A673 (cell line): Measurements from ENCODE around the gene BEND6. TPM values are rescaled to one million over a fixed set of nuclear protein-coding genes. Genes with fewer than 3 reads are reported as not detected.

Experiments used
- BruUV-seq: library from RNA; stranded (reverse); fragments of 400-500 nt; replicated peaks from 2 replicates; lab custom pipeline; 2021; lab: Mats Ljungman, UMichigan
- CTCF ChIA-PET: fragments of 300-600 bp; sonication (Branson Sonifier 250); formaldehyde crosslinking; loops from one replicate; lab custom pipeline; 2022; ENCODE audit warnings: antibody characterized with exemption; lab: Charles Lee
- POLR2A ChIA-PET: fragments of 300-600 bp; sonication (Branson Sonifier 250); formaldehyde crosslinking; loops from one replicate; lab custom pipeline; 2022; ENCODE audit warnings: antibody characterized with exemption; ENCODE audit not compliant: low non-redundant PET; lab: Charles Lee
- DNase-seq: peaks from one replicate; pipeline ENCODE4 v3.0.0-alpha.2; 2015; ENCODE audit warnings: low spot score
- H3K27ac ChIP-seq: fragments of 200-600 bp; sonication (generic); 2 replicates; pipeline ENCODE4 v1.5.1; 2016; ENCODE audit warnings: mixed run types, low read depth, mild to moderate bottlenecking, mixed read lengths, antibody characterized with exemption, low read length; ENCODE audit not compliant: poor library complexity, severe bottlenecking
- H3K27me3 ChIP-seq: fragments of 200-600 bp; sonication (generic); replicated peaks from 2 replicates; pipeline ENCODE4 v1.6.1; 2017; ENCODE audit warnings: mixed run types, low read depth, mild to moderate bottlenecking, mixed read lengths, antibody characterized with exemption, low read length; ENCODE audit not compliant: insufficient read depth, poor library complexity
- H3K36me3 ChIP-seq: fragments of 200-600 bp; sonication (generic); 2 replicates; pipeline ENCODE4 v1.6.1; 2016; ENCODE audit warnings: mixed run types, mild to moderate bottlenecking, mixed read lengths, antibody characterized with exemption, low read length; ENCODE audit not compliant: insufficient read depth, poor library complexity, severe bottlenecking
- H3K4me1 ChIP-seq: fragments of 200-600 bp; sonication (generic); 2 replicates; pipeline ENCODE4 v1.6.1; 2017; ENCODE audit warnings: mixed run types, mild to moderate bottlenecking, mixed read lengths, antibody characterized with exemption, low read length; ENCODE audit not compliant: insufficient read depth, poor library complexity, severe bottlenecking
- H3K4me3 ChIP-seq: fragments of 200-600 bp; sonication (generic); 2 replicates; pipeline ENCODE4 v1.5.1; 2016; ENCODE audit warnings: low read depth, mixed run types, mild to moderate bottlenecking, mixed read lengths, low read length; ENCODE audit not compliant: poor library complexity, severe bottlenecking
- H3K9me3 ChIP-seq: fragments of 200-600 bp; sonication (generic); 2 replicates; pipeline ENCODE4 v1.6.1; 2016; ENCODE audit warnings: mixed run types, low read depth, mild to moderate bottlenecking, mixed read lengths, antibody characterized with exemption, low read length; ENCODE audit not compliant: poor library complexity, severe bottlenecking
- EZH2 ChIP-seq: fragments of 200-600 bp; sonication (generic); IDR thresholded peaks from 2 replicates; pipeline ENCODE4 v1.6.1; 2017; ENCODE audit warnings: borderline replicate concordance, low read depth, mild to moderate bottlenecking, mixed read lengths, antibody characterized with exemption, low read length; ENCODE audit not compliant: poor library complexity, severe bottlenecking
- intact Hi-C: fragments of 100-400 bp; cut with micrococcal nuclease; formaldehyde crosslinking; loops from one replicate; pipeline ENCODE4 v1.10.0; 2022; ENCODE audit not compliant: unreplicated experiment
- total RNA-seq: library from RNA; stranded (reverse); gene quantifications from 2 replicates; pipeline ENCODE4 v1.2.3, GENCODE V29; 2021
- TF ChIP-seq, protein P1 (sequence below): fragments of 300-800, 200-600 bp; sonication (generic); conservative IDR thresholded peaks from 2 replicates; pipeline ENCODE4 v1.5.1; 2017; ENCODE audit warnings: low read depth, mild to moderate bottlenecking, antibody characterized with exemption, low read length, moderate library complexity, mixed read lengths

Gene BEND6
- total RNA-seq, 1 experiment from 2014 or later: 5.3 TPM

DNA sequence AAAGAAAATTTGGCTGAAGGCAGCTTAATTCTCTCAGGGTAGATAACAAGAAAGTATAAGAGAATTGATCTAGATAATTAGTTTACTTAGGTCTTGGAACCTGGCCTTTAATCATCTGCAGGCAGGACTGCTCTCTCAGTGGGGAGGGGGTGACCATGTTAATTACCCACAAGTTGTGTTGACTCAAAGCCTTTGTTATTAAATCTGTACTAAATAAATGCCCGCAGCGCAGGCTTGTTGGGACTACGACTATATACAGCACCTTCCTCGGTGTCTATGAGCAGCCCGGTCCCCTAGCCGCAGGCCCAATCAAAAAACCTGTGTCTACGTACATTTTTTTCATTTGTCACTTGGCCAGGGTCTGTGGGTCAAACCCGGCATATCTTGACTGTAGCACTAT is 119.5 kb downstream of the BEND6 start:
- POLR2A ChIA-PET: no interaction called here
- no peak for DNase-seq
- intact Hi-C loops: no loop called here
- H3K4me1 ChIP-seq: no peaks in the 10 kb centered on the region
- TF ChIP-seq, protein P1, sequence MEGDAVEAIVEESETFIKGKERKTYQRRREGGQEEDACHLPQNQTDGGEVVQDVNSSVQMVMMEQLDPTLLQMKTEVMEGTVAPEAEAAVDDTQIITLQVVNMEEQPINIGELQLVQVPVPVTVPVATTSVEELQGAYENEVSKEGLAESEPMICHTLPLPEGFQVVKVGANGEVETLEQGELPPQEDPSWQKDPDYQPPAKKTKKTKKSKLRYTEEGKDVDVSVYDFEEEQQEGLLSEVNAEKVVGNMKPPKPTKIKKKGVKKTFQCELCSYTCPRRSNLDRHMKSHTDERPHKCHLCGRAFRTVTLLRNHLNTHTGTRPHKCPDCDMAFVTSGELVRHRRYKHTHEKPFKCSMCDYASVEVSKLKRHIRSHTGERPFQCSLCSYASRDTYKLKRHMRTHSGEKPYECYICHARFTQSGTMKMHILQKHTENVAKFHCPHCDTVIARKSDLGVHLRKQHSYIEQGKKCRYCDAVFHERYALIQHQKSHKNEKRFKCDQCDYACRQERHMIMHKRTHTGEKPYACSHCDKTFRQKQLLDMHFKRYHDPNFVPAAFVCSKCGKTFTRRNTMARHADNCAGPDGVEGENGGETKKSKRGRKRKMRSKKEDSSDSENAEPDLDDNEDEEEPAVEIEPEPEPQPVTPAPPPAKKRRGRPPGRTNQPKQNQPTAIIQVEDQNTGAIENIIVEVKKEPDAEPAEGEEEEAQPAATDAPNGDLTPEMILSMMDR: no peak
- no peak for TF ChIP-seq EZH2
- BruUV-seq: no TSS peak
- no peaks in the 10 kb centered on the region for H3K9me3 ChIP-seq
- H3K36me3 ChIP-seq: no peaks in the 10 kb centered on the region
- H3K27ac ChIP-seq: no peak overlapping the region
- no peak overlapping the region for H3K4me3 ChIP-seq
- no peaks in the 10 kb centered on the region for H3K27me3 ChIP-seq
- CTCF ChIA-PET: no interaction called here

DNA sequence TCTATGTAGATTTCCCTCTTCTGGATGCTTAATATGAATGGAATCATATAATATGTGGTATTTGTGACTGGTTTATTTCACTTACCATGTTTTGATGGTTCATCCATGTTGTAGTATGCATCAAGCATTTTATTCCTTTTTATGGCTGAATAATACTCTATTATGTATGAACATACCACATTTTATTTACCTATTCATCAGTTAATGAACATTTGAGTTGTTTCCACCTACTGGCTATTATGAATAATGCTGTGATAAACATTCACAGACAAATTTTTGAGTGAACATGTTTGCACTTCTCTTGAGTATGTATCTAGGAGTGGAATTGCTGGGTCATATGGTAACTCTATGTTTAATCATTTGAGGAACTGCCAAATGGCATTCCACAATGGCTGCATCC is 120.2 kb downstream of the BEND6 start:
- Histone ChIP-seq H3K27ac (no peak overlapping the region), H3K27me3 (no peaks in the 10 kb centered on the region), H3K9me3 (peaks cover under 1% of the 10 kb centered on the region), H3K4me1 (no peaks in the 10 kb centered on the region), H3K4me3 (no peak overlapping the region), H3K36me3 (no peaks in the 10 kb centered on the region)
- no peak for DNase-seq
- TF ChIP-seq EZH2: no peak
- TF ChIP-seq, protein P1: no peak
- CTCF ChIA-PET: no interaction called here
- POLR2A ChIA-PET: no interaction called here
- intact Hi-C loops: no loop called here
- no TSS peak for BruUV-seq

Other genes starting within 250 kb of the BEND6 start
- 30.2 and 31.4 TPM in 2 replicates for gene KIAA1586, start 91.6 kb downstream of the BEND6 start, total RNA-seq
- 72.2 and 72.7 TPM in 2 replicates for gene ZNF451, start 135.1 kb downstream of the BEND6 start, total RNA-seq
- gene BAG2, start 217.2 kb downstream of the BEND6 start, total RNA-seq: 21.4 and 27.0 TPM in 2 replicates